H1 (cell line): ENCODE measurements around the gene RBM26. TPM values are rescaled to one million over a fixed set of nuclear protein-coding genes. Genes with fewer than 3 reads are reported as not detected.

Source experiments
- CTCF ChIA-PET: fragments of 300-600 bp; sonication (Branson Sonifier 250); formaldehyde crosslinking; loops from one replicate; lab custom pipeline; 2021; ENCODE audit not compliant: partially characterized antibody; lab: Charles Lee
- POLR2A ChIA-PET: fragments of 300-600 bp; sonication (Branson Sonifier 250); formaldehyde crosslinking; loops from one replicate; lab custom pipeline; 2021; ENCODE audit warnings: inconsistent platforms; ENCODE audit not compliant: partially characterized antibody; lab: Charles Lee
- DNase-seq, 2 experiments: peaks; one replicate each; pipeline versions ENCODE4 v3.0.0 to v3.0.0-alpha.2; 2010 to 2022; ENCODE audit warnings: low spot score in 2 of 2, low read depth in 1 of 2, mixed read lengths in 1 of 2
- FAIRE-seq: peaks from 2 replicates; lab custom pipeline; 2011; peaks lifted over from hg19 to GRCh38; lab: Jason Lieb, UNC
- H2AFZ ChIP-seq: 2 replicates; pipeline ENCODE4 v1.8.1; 2012; ENCODE audit warnings: low read length, inconsistent platforms
- H2AK5ac ChIP-seq: 2 replicates; pipeline ENCODE4 v1.6.1; 2013; ENCODE audit warnings: low read depth, low read length
- H2BK120ac ChIP-seq: replicated peaks from 2 replicates; pipeline ENCODE3; 2013; ENCODE audit warnings: low read depth, low read length, inconsistent platforms
- H2BK12ac ChIP-seq: 2 replicates; pipeline ENCODE4 v1.6.1; 2013; ENCODE audit warnings: low read depth, low read length
- H2BK15ac ChIP-seq: 2 replicates; pipeline ENCODE4 v1.6.1; 2013; ENCODE audit warnings: low read length
- H2BK20ac ChIP-seq: 2 replicates; pipeline ENCODE4 v1.6.1; 2013; ENCODE audit warnings: low read length
- H2BK5ac ChIP-seq: 2 replicates; pipeline ENCODE4 v1.6.1; 2013; ENCODE audit warnings: low read depth, low read length
- H3K14ac ChIP-seq: 2 replicates; pipeline ENCODE4 v1.6.1; 2013; ENCODE audit warnings: inconsistent platforms; ENCODE audit not compliant: insufficient read length
- H3K18ac ChIP-seq: 2 replicates; pipeline ENCODE4 v1.6.1; 2013; ENCODE audit warnings: low read length; ENCODE audit errors: extremely low read depth
- H3K23ac ChIP-seq: 2 replicates; pipeline ENCODE4 v1.6.1; 2013; ENCODE audit warnings: inconsistent platforms; ENCODE audit not compliant: insufficient read length
- H3K23me2 ChIP-seq: 2 replicates; pipeline ENCODE4 v1.6.1; 2013; ENCODE audit warnings: low read depth, low read length
- H3K27ac ChIP-seq: 2 replicates; pipeline ENCODE4 v1.6.1; 2011; ENCODE audit warnings: low read depth, low read length, inconsistent platforms
- H3K27me3 ChIP-seq, 4 experiments: replicated peaks in 1 of 4; 1 replicate in 1 of 4; 2 replicates in 3 of 4; pipeline versions ENCODE4 v1.6.1 to v1.8.1; 2011 to 2013; ENCODE audit warnings: low read length in 3 of 4, mild to moderate bottlenecking in 3 of 4, inconsistent platforms in 2 of 4, mixed read lengths in 2 of 4, moderate library complexity in 1 of 4; ENCODE audit not compliant: control insufficient read depth in 3 of 4, insufficient read depth in 3 of 4; ENCODE audit errors: extremely low read depth in 1 of 4
- H3K36me3 ChIP-seq, 4 experiments: 2 replicates each; pipeline versions ENCODE4 v1.6.1 to v1.8.1; 2011 to 2013; ENCODE audit warnings: mild to moderate bottlenecking in 4 of 4, low read length in 3 of 4, moderate library complexity in 2 of 4, control low read depth in 1 of 4, inconsistent platforms in 1 of 4; ENCODE audit not compliant: insufficient read depth in 4 of 4, control insufficient read depth in 2 of 4
- H3K4ac ChIP-seq: replicated peaks from 2 replicates; pipeline ENCODE3; 2013; ENCODE audit warnings: low read length, low read depth, mixed read lengths, inconsistent platforms; ENCODE audit not compliant: insufficient read length
- H3K4me1 ChIP-seq, 4 experiments: replicated peaks in 1 of 4; 1 replicate in 1 of 4; 2 replicates in 3 of 4; pipeline versions ENCODE4 v1.6.1 to v1.8.1; 2011 to 2013; ENCODE audit warnings: low read length in 3 of 4, inconsistent platforms in 2 of 4, mixed read lengths in 1 of 4; ENCODE audit not compliant: insufficient read depth in 4 of 4, control insufficient read depth in 3 of 4
- H3K4me2 ChIP-seq, 2 experiments: 2 replicates each; pipeline versions ENCODE4 v1.6.1 to v1.8.1; 2011 to 2013; ENCODE audit warnings: low read depth in 2 of 2, low read length in 2 of 2, control low read depth in 1 of 2, inconsistent platforms in 1 of 2, mild to moderate bottlenecking in 1 of 2; ENCODE audit not compliant: insufficient read depth in 1 of 2
- H3K4me3 ChIP-seq, 4 experiments: fragments of 200-600, 300-600 bp in 1 of 4; sonication (generic), shearing (Covaris generic), sonication (Bioruptor Twin) in 1 of 4; 2 replicates each; pipeline versions ENCODE4 v1.5.1 to v1.8.1; 2011 to 2016; ENCODE audit warnings: low read length in 4 of 4, low read depth in 3 of 4, control low read depth in 2 of 4, inconsistent platforms in 2 of 4, mild to moderate bottlenecking in 2 of 4, mixed read lengths in 1 of 4, moderate library complexity in 1 of 4; ENCODE audit not compliant: insufficient read depth in 2 of 4; ENCODE audit errors: extremely low read depth in 1 of 4
- H3K56ac ChIP-seq: replicated peaks from 2 replicates; pipeline ENCODE3; 2013; ENCODE audit warnings: low read depth, mild to moderate bottlenecking, mixed read lengths, low read length, inconsistent platforms; ENCODE audit not compliant: insufficient read length
- H3K79me1 ChIP-seq: 2 replicates; pipeline ENCODE4 v1.6.1; 2013; ENCODE audit warnings: low read depth, low read length, control low read depth
- H3K79me2 ChIP-seq, 2 experiments: 2 replicates each; pipeline versions ENCODE4 v1.6.1 to v1.8.1; 2012 to 2013; ENCODE audit warnings: low read length in 2 of 2, mild to moderate bottlenecking in 2 of 2, inconsistent platforms in 1 of 2; ENCODE audit not compliant: insufficient read depth in 2 of 2, control insufficient read depth in 1 of 2
- H3K9ac ChIP-seq, 4 experiments: replicated peaks in 1 of 4; 1 replicate in 1 of 4; 2 replicates in 3 of 4; pipeline versions ENCODE4 v1.6.1 to v1.8.1; 2011 to 2013; ENCODE audit warnings: low read depth in 3 of 4, low read length in 3 of 4, control low read depth in 2 of 4, mild to moderate bottlenecking in 2 of 4, moderate library complexity in 2 of 4, inconsistent platforms in 1 of 4; ENCODE audit errors: extremely low read depth in 1 of 4
- H3K9me3 ChIP-seq, 2 experiments: 2 replicates each; pipeline versions ENCODE4 v1.6.1 to v1.8.1; 2012 to 2013; ENCODE audit warnings: mild to moderate bottlenecking in 2 of 2, moderate library complexity in 2 of 2, control low read depth in 1 of 2, inconsistent platforms in 1 of 2, low read depth in 1 of 2, low read length in 1 of 2, mixed read lengths in 1 of 2; ENCODE audit not compliant: insufficient read depth in 2 of 2
- H4K20me1 ChIP-seq, 2 experiments: replicated peaks in 1 of 2; 2 replicates each; pipeline versions ENCODE3 to v1.8.1; 2011 to 2013; ENCODE audit warnings: inconsistent platforms in 2 of 2, low read length in 2 of 2, mild to moderate bottlenecking in 1 of 2; ENCODE audit not compliant: insufficient read depth in 2 of 2, control insufficient read depth in 1 of 2
- H4K5ac ChIP-seq: 2 replicates; pipeline ENCODE4 v1.6.1; 2013; ENCODE audit warnings: low read length, low read depth, mixed read lengths, inconsistent platforms; ENCODE audit not compliant: insufficient read length
- H4K8ac ChIP-seq: 2 replicates; pipeline ENCODE4 v1.8.0; 2013; ENCODE audit warnings: mild to moderate bottlenecking, moderate library complexity, low read length, inconsistent platforms; ENCODE audit not compliant: insufficient read depth; ENCODE audit errors: extremely low read depth
- H4K91ac ChIP-seq: replicated peaks from 2 replicates; pipeline ENCODE3; 2013; ENCODE audit warnings: low read length, mixed read lengths, inconsistent platforms; ENCODE audit not compliant: insufficient read length
- ATF2 ChIP-seq: IDR thresholded peaks from 2 replicates; pipeline ENCODE4 v1.6.1; 2012; ENCODE audit warnings: low read length, inconsistent platforms
- BACH1 ChIP-seq: IDR thresholded peaks from 2 replicates; pipeline ENCODE4 v1.6.1; 2012; ENCODE audit warnings: low read length, improper control_type of control experiment
- CBX8 ChIP-seq: fragments of 300-800, 300-1000 bp; sonication (generic); IDR thresholded peaks from 2 replicates; pipeline ENCODE4 v1.7.1; 2016; ENCODE audit warnings: low read depth, low read length, borderline replicate concordance
- CHD2 ChIP-seq: IDR thresholded peaks from 2 replicates; pipeline ENCODE4 v1.6.1; 2012; ENCODE audit warnings: low read length, improper control_type of control experiment
- NRF1 ChIP-seq: IDR thresholded peaks from 2 replicates; pipeline ENCODE4 v1.6.1; 2011; ENCODE audit warnings: mild to moderate bottlenecking, low read depth, low read length, improper control_type of control experiment
- POLR2A ChIP-seq, 2 experiments: IDR thresholded peaks; 1 replicate in 1 of 2; 2 replicates in 1 of 2; pipeline ENCODE4 v1.6.1; 2011; ENCODE audit warnings: low read depth in 2 of 2, low read length in 2 of 2, mild to moderate bottlenecking in 2 of 2; ENCODE audit errors: control extremely low read depth in 1 of 2
- SAP30 ChIP-seq: fragments of 300-600 bp; sonication (generic); IDR thresholded peaks from 2 replicates; pipeline ENCODE4 v1.7.1; 2012; ENCODE audit warnings: low read length, moderate library complexity, mild to moderate bottlenecking, inconsistent platforms; ENCODE audit not compliant: insufficient read depth, insufficient replicate concordance
- SIRT6 ChIP-seq: IDR thresholded peaks from one replicate; pipeline ENCODE4 v1.7.1; 2012; ENCODE audit warnings: low read length, inconsistent platforms
- SP2 ChIP-seq: IDR thresholded peaks from 2 replicates; pipeline ENCODE4 v1.6.1; 2012; ENCODE audit warnings: mild to moderate bottlenecking, low read length, inconsistent platforms
- ZNF274 ChIP-seq: IDR thresholded peaks from 2 replicates; pipeline ENCODE4 v1.7.0; 2012; ENCODE audit warnings: low read length, borderline replicate concordance; ENCODE audit errors: extremely low read depth
- WGBS, 2 experiments: shearing (Covaris generic) in 1 of 2; methylation state at CpG; one replicate each; pipeline versions ENCODE4 v1.1.6 to v1.1.7; 2013 to 2015; ENCODE audit warnings: low lambda C conversion rate in 2 of 2, mixed read lengths in 2 of 2, inconsistent platforms in 1 of 2, low coverage in 1 of 2, missing lambda C conversion rate in 1 of 2; ENCODE audit not compliant: insufficient replicate concordance in 2 of 2, insufficient coverage in 1 of 2, insufficient read length in 1 of 2; ENCODE audit errors: extremely low coverage in 1 of 2, missing lambda C conversion rate in 1 of 2; 5-methylcytosine and 5-hydroxymethylcytosine counted together
- polyA plus RNA-seq, 7 experiments: library from polyadenylated mRNA; depleted of rRNA in 3 of 7; stranded (reverse) in 5 of 7; unstranded in 2 of 7; fragments of >200 nt in 5 of 7; fragments of 200-250 nt in 2 of 7; gene quantifications; 1 replicate in 5 of 7; 2 replicates in 1 of 7; 4 replicates in 1 of 7; pipeline versions ENCODE4 v1.2.1 to v1.2.3, GENCODE V29; 2011 to 2013; ENCODE audit warnings: missing spikeins in 2 of 7, mixed read lengths in 2 of 7
- total RNA-seq: library from RNA; stranded (reverse); fragmentation: NEBNext Ultra II Directional; extraction: Animal tissue kit (Norgen Biotek cat#: 25700); gene quantifications from 2 replicates; pipeline ENCODE4 v1.2.1, GENCODE V29; 2021

RBM26 gene
- total and polyA plus RNA-seq, 2 of the 8 experiments (the other 6 are each of a cell fraction or from before 2014, with no cell fraction given) = 20.3 to 65.5 TPM

- FAIRE-seq = no peak
- H4K91ac ChIP-seq = no peak overlapping the region
- H3K79me1 ChIP-seq = no peaks in the 10 kb centered on the region
- WGBS, 2 experiments = 89% methylated on average over 1 of the region's 1 CpG; no CpG with 5 or more reads in 1 of the 2 experiments
- H3K4ac ChIP-seq = no peak overlapping the region
- no peak overlapping the region for H2BK12ac ChIP-seq
- H2BK20ac ChIP-seq = no peak overlapping the region
- no peak overlapping the region for H3K14ac ChIP-seq
- DNase-seq = no peak
- no peaks in the 10 kb centered on the region for H3K4me1 ChIP-seq
- no peak overlapping the region for H2BK15ac ChIP-seq
- no peak overlapping the region for H2AFZ ChIP-seq
- TF ChIP-seq CHD2 (no peak), CBX8 (no peak), SAP30 (no peak), SIRT6 (no peak), SP2 (no peak), BACH1 (no peak), POLR2A (IDR thresholded peaks at IDR 0.05; ENCODE audit: control extremely low read depth in 1 of 2, low read depth in 2 of 2, low read length in 2 of 2) (no peak), ZNF274 (no peak), ATF2 (no peak), NRF1 (no peak)
- no peak overlapping the region for H2BK120ac ChIP-seq
- no peaks in the 10 kb centered on the region for H3K23me2 ChIP-seq
- no peak overlapping the region for H3K4me3 ChIP-seq
- H3K79me2 ChIP-seq = peaks cover 0 to 2% of the 10 kb centered on the region in 2 experiments; a peak in 1 of 4 replicates
- H4K8ac ChIP-seq = no peak overlapping the region
- H3K27me3 ChIP-seq = no peaks in the 10 kb centered on the region
- no peak overlapping the region for H2AK5ac ChIP-seq
- H4K20me1 ChIP-seq = no peaks in the 10 kb centered on the region
- no peaks in the 10 kb centered on the region for H3K9me3 ChIP-seq
- H3K4me2 ChIP-seq = no peak overlapping the region
- ChIA-PET POLR2A (no interaction called here), CTCF (no interaction called here)
- no peak overlapping the region for H3K9ac ChIP-seq
- H3K23ac ChIP-seq = no peak overlapping the region
- peaks cover 4 to 78% (median 36%) of the 10 kb centered on the region in 4 experiments for H3K36me3 ChIP-seq
- H4K5ac ChIP-seq = no peak overlapping the region
- H2BK5ac ChIP-seq = no peak overlapping the region
- H3K18ac ChIP-seq = no peak overlapping the region
- no peak overlapping the region for H3K56ac ChIP-seq
- H3K27ac ChIP-seq = no peak overlapping the region
These were observed 36.8 kb downstream of the RBM26 start for GRCh38 chr13:79369226-79369625.
